Astrocyte (in vitro differentiated cells and primary cell): ENCODE data around the gene IP6K1. TPM values are rescaled to one million over a fixed set of nuclear protein-coding genes. Genes with fewer than 3 reads are reported as not detected.

ENCODE experiments used
- DNase-seq: peaks from one replicate; pipeline ENCODE4 v3.0.0-alpha.2; 2010; ENCODE audit warnings: low read depth
- FAIRE-seq: peaks from 2 replicates; lab custom pipeline; 2011; peaks lifted over from hg19 to GRCh38; lab: Jason Lieb, UNC
- H2AFZ ChIP-seq: 2 replicates; pipeline ENCODE4 v1.6.0; 2012; ENCODE audit warnings: low read depth, low read length, inconsistent platforms
- H3K27ac ChIP-seq: 2 replicates; pipeline ENCODE4 v1.5.1; 2011; ENCODE audit warnings: low read depth, low read length, inconsistent platforms
- H3K27me3 ChIP-seq: 2 replicates; pipeline ENCODE4 v1.6.0; 2011; ENCODE audit warnings: low read length, inconsistent platforms; ENCODE audit not compliant: insufficient read depth
- H3K36me3 ChIP-seq: 2 replicates; pipeline ENCODE4 v1.5.1; 2011; ENCODE audit warnings: low read length, inconsistent platforms; ENCODE audit not compliant: insufficient read depth
- H3K4me1 ChIP-seq: 2 replicates; pipeline ENCODE4 v1.5.1; 2011; ENCODE audit warnings: low read length, inconsistent platforms; ENCODE audit not compliant: insufficient read depth
- H3K4me2 ChIP-seq: 2 replicates; pipeline ENCODE4 v1.6.0; 2012; ENCODE audit warnings: low read length, inconsistent platforms
- H3K4me3 ChIP-seq: 2 replicates; pipeline ENCODE4 v1.5.1; 2011; ENCODE audit warnings: low read depth, mild to moderate bottlenecking, low read length, inconsistent platforms; ENCODE audit not compliant: insufficient read depth
- H3K79me2 ChIP-seq: 2 replicates; pipeline ENCODE4 v1.6.0; 2012; ENCODE audit warnings: mild to moderate bottlenecking, low read length, inconsistent platforms; ENCODE audit not compliant: insufficient read depth
- H3K9ac ChIP-seq: 2 replicates; pipeline ENCODE4 v1.6.0; 2012; ENCODE audit warnings: mild to moderate bottlenecking, low read length, inconsistent platforms
- H3K9me3 ChIP-seq: 2 replicates; pipeline ENCODE4 v1.5.1; 2012; ENCODE audit warnings: low read depth, mild to moderate bottlenecking, low read length, inconsistent platforms; ENCODE audit not compliant: insufficient read depth
- H4K20me1 ChIP-seq: 2 replicates; pipeline ENCODE4 v1.6.0; 2012; ENCODE audit warnings: low read length, inconsistent platforms; ENCODE audit not compliant: insufficient read depth
- H3K27ac Mint-ChIP-seq: one replicate; pipeline ENCODE4 v1.8.0; 2021; ENCODE audit warnings: mild to moderate bottlenecking, mixed read lengths; ENCODE audit not compliant: unreplicated experiment
- H3K27me3 Mint-ChIP-seq: one replicate; pipeline ENCODE4 v1.8.0; 2021; ENCODE audit warnings: low read depth, mixed read lengths; ENCODE audit not compliant: unreplicated experiment
- H3K36me3 Mint-ChIP-seq: one replicate; pipeline ENCODE4 v1.8.0; 2021; ENCODE audit warnings: low read depth, mixed read lengths; ENCODE audit not compliant: unreplicated experiment
- H3K4me1 Mint-ChIP-seq: one replicate; pipeline ENCODE4 v1.8.0; 2021; ENCODE audit warnings: low read depth, mixed read lengths; ENCODE audit not compliant: unreplicated experiment
- H3K4me3 Mint-ChIP-seq: one replicate; pipeline ENCODE4 v1.8.0; 2021; ENCODE audit warnings: mild to moderate bottlenecking, moderate library complexity, mixed read lengths; ENCODE audit not compliant: unreplicated experiment
- H3K9me3 Mint-ChIP-seq: one replicate; pipeline ENCODE4 v1.8.0; 2021; ENCODE audit warnings: mild to moderate bottlenecking, mixed read lengths; ENCODE audit not compliant: unreplicated experiment
- EZH2 ChIP-seq: IDR thresholded peaks from 2 replicates; pipeline ENCODE4 v1.6.1; 2012; ENCODE audit warnings: mild to moderate bottlenecking, low read length, inconsistent platforms; ENCODE audit not compliant: insufficient read depth
- total RNA-seq: library from RNA; stranded (reverse); gene quantifications from 2 replicates; pipeline ENCODE4 v1.2.1, GENCODE V29; 2021
- TF ChIP-seq, protein P1 (sequence below): IDR thresholded peaks from 2 replicates; pipeline ENCODE4 v1.5.1; 2011; ENCODE audit warnings: low read depth, mild to moderate bottlenecking, inconsistent platforms, low read length, moderate library complexity; ENCODE audit not compliant: insufficient read depth

The IP6K1 gene
- total RNA-seq, 1 donor from 2014 or later = 38.3 TPM

DNA sequence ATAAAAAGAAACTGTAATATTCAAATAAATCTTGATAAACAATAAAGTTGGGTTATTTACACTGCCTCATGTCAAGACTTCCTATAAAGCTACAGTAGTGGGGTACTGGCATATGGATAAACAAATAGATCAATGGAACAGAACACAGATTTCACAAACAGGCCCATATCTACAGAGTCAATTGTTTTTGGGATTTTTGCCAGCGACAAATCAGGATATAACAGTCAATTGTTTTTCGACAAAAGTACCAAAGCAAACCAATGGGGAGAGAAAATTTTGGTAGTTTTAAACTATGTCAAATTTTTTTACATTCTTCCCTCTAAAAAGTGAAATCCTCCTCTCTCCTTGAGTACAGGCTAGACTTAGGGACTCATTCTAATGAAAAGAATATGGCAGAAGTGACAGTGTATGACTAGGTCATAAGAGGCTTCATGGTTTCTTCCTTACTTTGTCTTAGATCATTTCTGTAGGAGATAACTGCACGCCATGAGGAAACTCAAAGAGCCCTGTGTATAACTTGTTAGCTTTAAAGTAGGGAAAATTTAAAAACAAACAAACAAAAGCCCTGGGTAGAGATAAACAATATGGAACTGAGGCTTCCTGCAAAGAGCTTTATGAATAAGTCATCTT, 16.9 kb downstream of the IP6K1 start:
- Histone ChIP-seq H3K79me2 (peaks cover 89% of the 10 kb centered on the region), H3K9me3 (no peaks in the 10 kb centered on the region), H3K4me1 (no peaks in the 10 kb centered on the region), H4K20me1 (peaks cover 62% of the 10 kb centered on the region), H2AFZ (no peak overlapping the region), H3K4me2 (no peak overlapping the region), H3K4me3 (no peak overlapping the region), H3K27ac (no peak overlapping the region), H3K36me3 (no peaks in the 10 kb centered on the region), H3K9ac (no peak overlapping the region), H3K27me3 (no peaks in the 10 kb centered on the region)
- Mint-ChIP-seq H3K36me3 (peaks cover 4% of the 10 kb centered on the region), H3K9me3 (no peaks in the 10 kb centered on the region), H3K27me3 (no peaks in the 10 kb centered on the region), H3K4me1 (peaks cover under 1% of the 10 kb centered on the region), H3K27ac (no peak overlapping the region), H3K4me3 (no peak overlapping the region)
- TF ChIP-seq, protein P1, sequence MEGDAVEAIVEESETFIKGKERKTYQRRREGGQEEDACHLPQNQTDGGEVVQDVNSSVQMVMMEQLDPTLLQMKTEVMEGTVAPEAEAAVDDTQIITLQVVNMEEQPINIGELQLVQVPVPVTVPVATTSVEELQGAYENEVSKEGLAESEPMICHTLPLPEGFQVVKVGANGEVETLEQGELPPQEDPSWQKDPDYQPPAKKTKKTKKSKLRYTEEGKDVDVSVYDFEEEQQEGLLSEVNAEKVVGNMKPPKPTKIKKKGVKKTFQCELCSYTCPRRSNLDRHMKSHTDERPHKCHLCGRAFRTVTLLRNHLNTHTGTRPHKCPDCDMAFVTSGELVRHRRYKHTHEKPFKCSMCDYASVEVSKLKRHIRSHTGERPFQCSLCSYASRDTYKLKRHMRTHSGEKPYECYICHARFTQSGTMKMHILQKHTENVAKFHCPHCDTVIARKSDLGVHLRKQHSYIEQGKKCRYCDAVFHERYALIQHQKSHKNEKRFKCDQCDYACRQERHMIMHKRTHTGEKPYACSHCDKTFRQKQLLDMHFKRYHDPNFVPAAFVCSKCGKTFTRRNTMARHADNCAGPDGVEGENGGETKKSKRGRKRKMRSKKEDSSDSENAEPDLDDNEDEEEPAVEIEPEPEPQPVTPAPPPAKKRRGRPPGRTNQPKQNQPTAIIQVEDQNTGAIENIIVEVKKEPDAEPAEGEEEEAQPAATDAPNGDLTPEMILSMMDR = no peak
- no peak for TF ChIP-seq EZH2
- DNase-seq (no peak), FAIRE-seq (no peak)

DNA sequence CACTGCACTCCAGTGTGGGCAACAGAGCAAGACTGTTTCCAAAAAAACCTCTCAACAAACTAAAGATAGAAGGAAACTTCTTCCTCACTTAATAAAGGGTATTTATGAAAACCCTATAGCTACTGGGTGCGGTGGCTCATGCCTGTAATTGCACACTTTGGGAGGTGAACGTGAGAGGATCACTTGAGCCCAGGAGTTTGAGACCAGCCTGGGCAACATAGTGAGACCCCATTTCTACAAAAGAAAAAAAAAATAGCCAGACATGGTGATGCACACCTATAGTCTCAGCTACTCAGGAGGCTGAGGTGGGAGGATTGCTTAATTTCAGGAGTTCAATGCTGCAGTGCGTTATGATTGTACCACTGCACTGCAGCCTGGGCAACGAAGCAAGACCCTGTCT, 22.4 kb downstream of the IP6K1 start:
- H3K9me3 ChIP-seq = no peaks in the 10 kb centered on the region
- peaks cover 77% of the 10 kb centered on the region for H3K79me2 ChIP-seq
- peaks cover 53% of the 10 kb centered on the region for H4K20me1 ChIP-seq

DNA sequence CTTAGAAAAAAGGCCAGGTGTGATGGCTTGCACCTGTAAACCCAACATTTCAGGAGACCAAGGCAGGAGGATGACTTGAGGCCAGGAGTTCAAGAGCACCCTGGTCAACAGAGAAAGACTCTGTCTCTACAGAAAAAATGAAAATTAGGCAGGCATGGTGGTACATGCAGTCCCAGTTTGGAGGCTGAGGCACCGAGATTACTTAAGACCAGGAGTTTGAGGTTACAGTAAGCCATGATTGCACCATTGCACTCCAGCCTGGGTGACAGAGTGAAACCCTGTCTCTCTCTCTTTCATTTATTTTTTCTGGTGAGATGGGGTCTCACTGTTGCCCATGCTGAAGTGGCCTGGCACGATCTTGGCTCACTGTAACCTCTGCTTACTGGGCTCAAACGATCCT, 24.7 kb downstream of the IP6K1 start:
- no peaks in the 10 kb centered on the region for H3K4me1 ChIP-seq
- peaks cover 4% of the 10 kb centered on the region for H3K36me3 Mint-ChIP-seq
- H3K36me3 ChIP-seq = no peaks in the 10 kb centered on the region
- H3K4me2 ChIP-seq = no peak overlapping the region
- no peaks in the 10 kb centered on the region for H3K27me3 Mint-ChIP-seq
- H3K4me3 ChIP-seq = no peak overlapping the region
- H3K79me2 ChIP-seq = peaks cover 77% of the 10 kb centered on the region
- H2AFZ ChIP-seq = no peak overlapping the region
- H3K27ac ChIP-seq = no peak overlapping the region
- no peak overlapping the region for H3K27ac Mint-ChIP-seq
- FAIRE-seq (no peak), DNase-seq (no peak)
- no peak overlapping the region for H3K4me3 Mint-ChIP-seq
- no peaks in the 10 kb centered on the region for H3K9me3 ChIP-seq
- H3K9ac ChIP-seq = no peak overlapping the region
- no peaks in the 10 kb centered on the region for H3K4me1 Mint-ChIP-seq
- H4K20me1 ChIP-seq = peaks cover 55% of the 10 kb centered on the region
- H3K27me3 ChIP-seq = no peaks in the 10 kb centered on the region
- no peaks in the 10 kb centered on the region for H3K9me3 Mint-ChIP-seq
- TF ChIP-seq EZH2 = no peak
- TF ChIP-seq, protein P1 = no peak

More for the DNA sequence above, 22.4 kb downstream of the IP6K1 start:
- H3K36me3 ChIP-seq = no peaks in the 10 kb centered on the region
- H3K9ac ChIP-seq = no peak overlapping the region
- no peak for FAIRE-seq
- H3K4me2 ChIP-seq = no peak overlapping the region
- H3K27ac ChIP-seq = no peak overlapping the region
- no peak overlapping the region for H2AFZ ChIP-seq
- Mint-ChIP-seq H3K4me3 (no peak overlapping the region), H3K9me3 (no peaks in the 10 kb centered on the region), H3K27ac (no peak overlapping the region), H3K36me3 (peaks cover 4% of the 10 kb centered on the region), H3K4me1 (no peaks in the 10 kb centered on the region), H3K27me3 (no peaks in the 10 kb centered on the region)
- DNase-seq = no peak
- H3K4me1 ChIP-seq = no peaks in the 10 kb centered on the region
- no peaks in the 10 kb centered on the region for H3K27me3 ChIP-seq
- TF ChIP-seq, protein P1 = no peak
- TF ChIP-seq EZH2 = no peak
- H3K4me3 ChIP-seq = no peak overlapping the region
